A549 (cell line): ENCODE measurements around the gene SYP.

Experiments used
- CEBPB ChIP-seq, 2 experiments: fragments of >200 bp in 1 of 2; sonication (Bioruptor Twin) in 1 of 2; formaldehyde crosslinking in 1 of 2; IDR thresholded peaks; 2 replicates each; pipeline ENCODE4 v1.6.1; 2012 to 2016
- CTCF ChIP-seq: fragments of >200 bp; sonication (Bioruptor Twin); formaldehyde crosslinking; IDR thresholded peaks from 3 replicates; pipeline ENCODE4 v1.5.1; 2016

GRCh38 chrX:49160908-49161307 is 39.1 kb downstream of the SYP start:
- TF ChIP-seq CTCF (no peak), CEBPB (IDR thresholded peaks at IDR 0.05) (no peak)
